ENCODE results near the gene PRDM2.
A peak's percentile ranks its signal among the peaks of the same experiment; 100 is the strongest.

Gene PRDM2

GRCh38 chr1:13794231-13795187, 94.5 kb downstream of the PRDM2 start:
- no peak for DNase-seq

DNA sequence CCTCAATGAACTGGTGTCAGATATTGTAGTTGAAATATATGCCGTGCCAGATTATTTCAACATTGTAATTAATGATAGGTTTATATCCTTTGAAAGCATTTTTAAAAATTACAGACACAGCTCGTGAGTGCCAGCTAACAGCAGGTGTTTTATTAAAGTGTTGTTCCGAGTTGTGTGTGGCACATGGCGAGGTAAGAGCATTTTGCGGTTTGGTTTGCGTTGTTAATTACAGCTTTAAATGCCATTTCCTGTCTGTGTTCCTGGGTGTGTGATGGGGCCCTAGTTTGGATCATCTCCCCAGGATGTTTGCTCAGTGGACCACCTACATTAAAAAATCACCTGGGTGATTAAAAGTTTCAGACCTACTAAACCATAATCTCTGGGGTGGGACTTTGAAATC, 97.4 kb downstream of the PRDM2 start:
- DNase-seq, result no peak

DNA sequence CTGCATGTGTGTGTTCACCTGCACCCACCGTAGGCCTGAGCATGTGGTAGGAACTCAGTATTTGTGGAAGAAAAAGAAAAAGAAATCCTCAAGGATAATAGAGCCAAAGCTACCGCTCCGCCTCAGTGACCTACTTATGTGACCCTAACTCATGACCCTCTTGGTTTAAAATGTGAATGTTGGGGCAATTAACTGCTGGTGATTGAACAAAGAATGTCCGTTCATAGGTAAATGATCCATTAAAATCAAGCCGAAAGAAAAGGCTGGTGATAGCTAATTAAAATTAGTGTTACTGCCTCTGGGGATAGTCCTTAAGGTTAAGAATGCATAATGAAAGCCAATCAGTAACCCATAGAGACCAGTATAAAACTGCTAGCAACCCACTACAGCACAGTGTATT, 98.1 kb downstream of the PRDM2 start:
- no peak for DNase-seq

DNA sequence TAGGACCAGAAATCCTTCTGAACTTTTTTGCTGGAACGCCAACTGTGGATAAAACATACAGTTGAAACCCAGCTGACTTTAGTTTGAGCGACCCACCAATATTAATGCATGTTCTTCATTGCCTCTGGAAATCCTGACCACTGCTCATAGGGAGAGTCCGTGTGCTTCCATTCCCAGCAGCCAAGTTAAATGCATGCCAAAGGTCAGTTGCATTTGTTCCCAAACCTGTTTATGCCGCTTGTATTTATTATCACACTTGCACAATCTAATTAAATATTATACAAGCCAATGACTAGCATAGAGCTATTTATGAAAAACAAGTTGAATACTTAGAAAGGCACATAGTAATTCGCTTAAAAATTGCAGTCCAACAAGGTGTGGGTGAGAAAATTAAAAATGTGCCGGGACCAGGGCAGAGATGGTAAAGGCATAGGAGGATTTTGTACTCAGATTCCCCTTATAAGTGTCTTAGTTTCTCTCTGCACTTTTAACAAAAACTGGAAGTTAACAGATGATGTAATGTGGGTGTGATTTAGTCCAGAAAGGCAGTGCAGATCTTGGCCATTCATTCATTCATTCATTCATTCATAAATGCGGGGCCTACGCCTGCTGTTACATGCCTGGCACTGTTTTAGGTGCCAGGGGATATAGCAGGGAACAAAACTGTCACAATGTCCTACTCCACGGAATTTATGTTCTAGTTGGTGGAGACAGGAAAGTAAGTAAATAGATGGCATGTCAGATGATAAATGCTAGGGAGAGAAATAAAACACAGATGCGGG, 99.7 kb downstream of the PRDM2 start:
- DNase-seq, result no peak

DNA sequence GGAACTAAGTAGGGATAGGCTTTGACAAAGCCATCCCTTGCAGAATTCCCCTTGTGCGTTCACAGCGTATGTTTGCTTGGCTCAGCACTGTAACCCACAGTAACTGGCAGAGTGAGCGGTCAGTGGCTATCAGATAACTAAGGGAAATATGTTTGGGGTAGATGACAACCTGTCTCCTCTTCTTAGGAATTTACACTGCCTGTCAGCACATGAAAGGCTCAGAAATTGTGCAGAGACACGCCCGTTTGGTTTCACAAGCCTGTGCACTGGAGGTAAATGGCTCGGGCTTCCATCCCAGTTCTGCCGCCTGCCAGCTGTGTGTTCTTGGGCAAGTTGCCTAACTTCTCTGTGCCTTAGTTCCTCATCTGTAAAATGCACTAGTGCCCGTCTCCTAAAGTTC, 101.2 kb downstream of the PRDM2 start:
- no peak for DNase-seq

DNA sequence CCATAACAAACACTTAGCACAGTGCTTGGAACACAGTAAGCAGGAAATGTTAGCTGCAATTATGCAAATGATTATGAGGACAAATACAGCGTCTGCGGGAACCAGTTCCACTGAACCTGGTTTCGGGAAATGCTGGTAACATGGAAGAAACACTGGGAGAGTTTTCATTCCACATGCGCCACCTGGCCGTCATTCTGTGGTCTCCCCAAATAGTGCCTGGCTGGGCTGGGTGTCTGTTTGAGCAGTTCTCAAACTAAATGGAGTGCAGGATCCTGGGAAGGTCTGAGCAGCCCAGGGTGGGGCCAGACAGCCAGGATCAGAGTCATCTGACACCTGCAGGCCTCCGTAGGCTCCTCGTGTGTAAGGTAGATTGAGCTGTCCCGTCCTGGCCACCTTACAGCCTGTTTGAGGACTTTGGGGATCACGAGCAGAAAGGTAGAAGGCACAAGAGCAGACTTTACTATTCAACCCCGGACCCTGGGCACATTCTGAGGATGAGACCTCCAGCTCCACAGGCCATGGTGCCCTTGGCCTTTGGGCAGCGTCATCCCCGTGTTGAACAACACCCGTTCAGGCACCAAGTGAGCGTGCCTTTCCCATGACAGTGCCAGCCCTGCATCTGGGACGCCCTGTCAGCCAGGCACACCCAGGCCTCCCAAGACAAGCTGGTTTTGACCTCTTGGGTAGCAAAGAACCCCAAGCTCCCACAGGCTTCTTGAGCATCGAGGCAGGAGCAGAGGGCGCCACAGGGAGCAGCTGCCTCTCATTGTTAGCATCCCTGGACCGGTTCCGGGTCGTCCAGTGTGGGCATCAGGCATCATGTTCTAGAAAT, 101.9 kb downstream of the PRDM2 start:
- peak; percentile 36 for DNase-seq

DNA sequence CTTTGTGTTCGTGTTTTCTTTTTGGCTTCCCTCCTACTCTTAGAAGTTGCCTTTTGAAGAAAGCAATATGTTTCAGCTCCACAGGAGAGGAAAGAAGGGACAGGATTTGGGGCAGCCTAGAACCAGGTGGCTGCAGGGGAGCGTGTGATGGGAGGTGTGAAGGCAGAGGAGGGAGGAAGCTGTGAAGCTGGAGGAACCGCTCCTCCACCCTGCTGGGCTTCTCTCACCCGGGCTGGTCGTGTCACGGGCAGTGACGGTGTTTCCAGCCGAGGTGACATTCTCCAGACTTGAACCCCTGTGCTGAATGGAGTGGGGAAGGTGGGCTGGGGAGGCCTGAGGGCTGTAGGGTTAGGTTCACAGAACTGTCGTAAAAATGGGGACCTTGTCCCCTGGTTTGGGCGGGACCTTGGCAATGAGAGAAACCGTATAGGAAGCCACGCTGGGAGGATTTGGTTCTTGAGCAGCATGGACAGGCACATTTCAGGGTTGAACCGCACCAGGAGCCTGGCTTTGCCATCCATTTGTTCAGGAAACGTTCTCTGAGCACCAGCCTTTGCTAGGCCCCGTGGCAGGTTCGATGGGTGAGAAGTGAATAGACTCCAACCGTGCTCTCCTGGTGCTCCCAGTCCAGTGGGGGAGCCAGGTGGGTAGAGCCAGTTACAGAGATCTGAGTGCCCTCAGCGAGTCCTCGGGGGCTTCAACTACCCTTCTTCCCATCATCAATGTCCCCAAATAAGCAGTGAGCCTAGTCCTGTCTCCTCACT, 103.0 kb downstream of the PRDM2 start:
- no peak for DNase-seq

GRCh38 chr1:13803546-13804239, 103.7 kb downstream of the PRDM2 start:
- DNase-seq, result no peak

DNA sequence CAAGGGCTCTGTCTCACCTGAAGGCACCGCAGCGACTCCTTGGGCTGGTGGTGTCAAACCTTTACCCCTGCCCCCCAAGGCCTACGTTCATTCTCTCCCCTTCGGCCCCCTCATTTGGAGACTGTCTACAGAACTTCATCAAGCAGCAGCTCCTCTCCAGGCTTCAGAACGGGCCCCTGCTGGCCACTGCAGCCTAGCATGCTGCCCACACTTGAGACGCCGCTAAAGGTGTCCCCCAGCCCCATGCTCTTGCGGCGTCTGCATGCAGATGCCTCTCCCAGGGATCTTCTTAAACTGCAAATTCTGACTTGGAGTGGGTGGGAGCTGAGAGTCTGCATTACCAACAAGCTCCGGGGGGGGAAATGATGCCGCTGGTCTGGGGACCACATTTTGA, 104.2 kb downstream of the PRDM2 start:
- no peak for DNase-seq

DNA sequence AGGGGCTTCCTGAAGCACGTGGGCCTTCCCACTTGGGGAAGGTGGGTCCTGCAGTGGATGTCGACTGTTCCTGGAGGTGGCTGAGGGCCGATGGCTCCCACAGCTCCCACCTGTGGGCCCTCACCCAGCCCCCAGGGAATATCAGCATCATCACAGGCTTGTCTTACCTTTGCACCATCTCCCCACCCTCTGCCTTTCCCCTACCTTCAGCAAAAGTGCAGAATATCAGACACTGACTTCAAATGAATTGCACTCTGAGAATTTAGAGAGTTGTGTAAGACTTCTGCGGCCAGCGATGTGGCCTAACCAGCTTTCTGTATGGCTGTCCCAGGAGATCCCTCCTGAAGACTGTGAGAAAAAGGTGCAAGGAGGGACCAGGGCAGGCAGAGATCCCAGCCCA, 105.4 kb downstream of the PRDM2 start:
- DNase-seq, result no peak

GRCh38 chr1:13806108-13806507, 106.1 kb downstream of the PRDM2 start:
- DNase-seq, result no peak

DNA sequence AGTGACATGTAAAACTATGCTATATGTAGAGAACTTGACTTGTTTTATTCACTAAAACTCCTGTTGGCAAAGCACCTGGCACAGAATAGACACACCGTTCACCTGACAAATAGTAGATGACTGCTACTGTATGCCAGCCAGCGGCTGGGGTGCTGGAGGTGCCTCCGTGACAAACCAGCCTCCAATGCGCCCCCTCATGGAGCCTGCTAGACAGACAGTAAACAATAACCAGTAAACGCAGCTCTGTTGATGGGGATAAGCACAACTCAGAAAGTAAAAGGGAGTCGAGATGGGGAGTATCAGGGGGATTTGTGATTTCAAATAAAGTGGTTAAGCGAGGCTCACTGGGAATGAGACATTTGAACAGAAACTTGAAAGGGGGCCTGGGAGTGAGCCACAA, 107.2 kb downstream of the PRDM2 start:
- no peak for DNase-seq

DNA sequence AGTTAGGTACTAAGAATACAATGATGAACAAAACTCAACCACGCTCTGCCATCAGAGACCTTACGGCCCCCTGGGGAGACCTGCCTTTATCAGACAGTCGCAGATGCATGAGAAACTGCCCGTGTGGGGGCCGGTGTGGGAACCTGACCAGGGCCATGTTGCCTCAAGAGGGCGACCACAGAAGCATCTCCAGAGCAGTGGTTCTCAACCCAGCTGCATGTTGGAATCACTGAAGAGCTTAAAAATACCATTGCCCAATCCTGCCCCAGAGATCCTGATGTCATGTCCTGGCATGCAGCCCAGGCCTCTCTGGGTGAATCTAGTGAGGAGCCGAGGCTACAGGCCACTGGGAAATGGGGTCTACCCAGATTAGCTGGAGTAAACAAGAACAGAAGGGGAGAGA, 108.7 kb downstream of the PRDM2 start:
- DNase-seq, result no peak

GRCh38 chr1:13809461-13810159, 109.6 kb downstream of the PRDM2 start:
- no peak for DNase-seq

GRCh38 chr1:13812456-13813397, 112.7 kb downstream of the PRDM2 start:
- no peak for DNase-seq

GRCh38 chr1:13813398-13814012, 113.5 kb downstream of the PRDM2 start:
- DNase-seq, result no peak

DNA sequence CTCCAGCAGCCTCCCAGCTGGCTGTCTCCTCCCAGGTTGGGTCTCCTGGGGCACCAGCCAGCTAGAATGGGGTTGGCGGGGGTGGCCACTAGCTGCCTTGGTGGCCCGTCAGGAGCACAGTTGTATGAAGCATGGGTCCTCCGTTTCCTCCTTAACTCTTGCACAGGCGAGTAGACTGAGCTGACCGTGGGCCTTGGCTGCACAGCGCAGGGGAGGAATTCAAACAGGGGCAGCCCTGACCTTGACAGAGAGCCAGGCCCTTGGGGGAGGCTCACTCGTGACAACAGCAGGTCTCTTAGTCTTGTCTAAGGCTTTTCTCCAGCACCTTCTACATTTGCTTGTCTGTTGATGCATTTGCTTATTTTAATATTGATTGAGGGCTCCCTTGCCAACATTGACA, 114.1 kb downstream of the PRDM2 start:
- no peak for DNase-seq

DNA sequence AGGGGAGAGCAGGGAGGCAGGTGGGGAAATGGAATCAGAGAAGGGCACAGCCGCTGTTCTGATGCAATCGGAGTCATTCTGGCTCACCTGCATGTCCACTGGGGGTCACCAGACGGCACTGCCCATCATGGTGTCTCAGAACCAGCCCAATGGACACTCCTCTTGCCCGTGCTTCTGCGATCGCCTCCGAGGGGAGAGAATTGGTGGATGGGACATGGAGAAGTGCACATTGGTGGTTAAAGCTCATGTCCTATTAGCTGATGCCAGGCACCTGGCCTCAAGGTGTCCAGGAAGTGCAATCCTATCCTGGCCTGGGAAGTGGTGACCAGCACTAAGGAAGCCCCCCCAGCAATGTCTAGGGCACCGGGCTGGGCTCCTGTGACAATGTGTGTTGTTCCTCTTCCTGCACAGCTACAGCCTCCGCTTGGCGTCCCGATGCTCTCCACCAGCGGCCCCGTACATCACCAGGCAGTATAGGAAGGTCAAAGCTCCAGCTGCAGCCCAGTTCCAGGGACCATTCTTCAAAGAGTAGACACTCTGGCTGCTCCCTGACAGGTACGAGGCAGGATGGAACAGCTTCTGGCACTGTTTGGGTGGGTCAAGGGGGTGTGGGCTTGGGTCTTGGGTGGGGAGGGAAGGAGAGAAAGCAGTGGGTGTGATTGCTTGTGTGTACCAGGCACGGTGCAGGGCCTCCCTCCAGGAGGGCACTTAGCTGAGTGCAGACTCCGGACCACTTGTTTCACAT, 116.2 kb downstream of the PRDM2 start:
- DNase-seq, result no peak

DNA sequence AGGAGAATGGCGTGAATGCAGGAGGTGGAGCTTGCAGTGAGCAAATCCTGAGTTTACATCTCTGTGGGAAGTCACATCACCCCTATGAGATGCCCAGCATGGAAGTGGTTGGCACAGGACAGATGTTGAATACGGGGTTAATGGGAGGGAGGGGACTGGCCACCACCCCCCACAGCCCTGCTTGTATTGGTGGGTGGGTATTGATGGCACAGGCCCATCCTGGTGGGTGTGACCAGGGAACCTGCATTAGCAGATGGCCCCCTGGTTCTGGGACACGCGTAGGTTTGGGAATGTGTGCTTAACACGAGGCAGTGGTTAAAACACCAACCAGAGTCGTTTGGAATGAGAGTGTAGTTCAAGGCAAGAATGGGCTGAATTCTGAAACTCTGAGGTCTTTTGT, 117.9 kb downstream of the PRDM2 start:
- no peak for DNase-seq
